ENCODE measurements around the gene RAPGEFL1. TPM values are rescaled to one million over a fixed set of nuclear protein-coding genes. Genes with fewer than 3 reads are reported as not detected.
"Not testable (repeated sequence)": the region's sequence is repeated elsewhere in the genome, so short reads cannot be mapped to it uniquely, and the experiment has no call there.

Gene RAPGEFL1
- total RNA-seq, 4 donors from 2014 or later: 1.5 to 5.4 (median 2.9) TPM

DNA sequence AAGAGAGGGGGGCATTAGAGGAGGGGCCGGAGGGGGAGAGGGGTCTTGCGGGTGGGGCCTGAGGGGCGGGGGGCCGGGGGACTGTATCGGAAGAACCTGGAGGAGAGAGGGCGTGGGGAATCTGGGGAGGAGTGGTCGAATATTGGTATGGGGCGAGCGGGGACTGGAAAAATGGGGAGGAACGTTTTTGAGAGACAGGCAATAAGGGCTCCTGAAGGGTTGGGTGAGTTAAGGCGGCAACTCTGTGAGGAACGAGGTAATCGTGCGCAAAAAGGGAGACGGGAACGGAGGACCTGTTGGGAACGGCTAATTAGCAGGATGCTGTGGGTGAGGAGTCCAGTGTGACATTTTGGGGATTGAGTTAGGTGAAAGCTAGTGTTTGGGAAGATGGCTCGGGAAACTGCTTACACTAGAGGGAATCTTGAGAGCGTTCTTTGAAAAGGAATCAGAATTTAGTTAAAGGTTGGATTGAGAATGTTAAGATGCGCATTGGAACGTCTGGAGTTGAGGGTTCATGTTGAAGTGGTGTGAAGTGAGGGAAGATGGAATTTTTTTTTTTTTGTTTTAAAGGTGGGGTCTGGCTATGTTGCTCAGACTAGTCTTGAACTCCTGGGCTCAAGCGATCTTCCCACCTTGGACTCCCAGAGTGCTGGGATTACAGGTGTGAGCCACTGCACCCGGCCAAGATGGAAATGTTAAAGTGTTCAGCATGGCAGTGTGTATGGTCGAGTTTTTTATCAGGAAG is 42.5 kb downstream of the RAPGEFL1 start:
- no peak for DNase-seq (ENCODE audit: extremely low spot score)
- Histone ChIP-seq H3K4me3 (peak overlapping the region; percentile 73 to 97 (median 78)), H3K9me3 (no peaks in the 10 kb centered on the region), H3K27ac (replicated peaks in 1 of 4) (peak overlapping the region; percentile 93 to 97 (median 94)), H3K4me1 (peaks cover 4 to 35% (median 34%) of the 10 kb centered on the region in 4 donors), H3K36me3 (no peaks in the 10 kb centered on the region), H3K27me3 (no peaks in the 10 kb centered on the region)
- TF ChIP-seq CTCF (IDR thresholded peaks at IDR 0.05) (no peak), POLR2AphosphoS5 (IDR thresholded peaks at IDR 0.05) (no peak), EP300 (IDR thresholded peaks at IDR 0.05) (no peak), POLR2A (IDR thresholded peaks at IDR 0.05; ENCODE audit: low read depth) (no peak)
- intact Hi-C loops (cut with DNase I): no loop called here
- 2% methylated on average over 24 of the region's 24 CpGs for WGBS

- DNase-seq (ENCODE audit: extremely low spot score): no peak
- Histone ChIP-seq H3K36me3 (peaks cover 0 to 11% (median 5%) of the 10 kb centered on the region in 4 donors), H3K4me3 (no peak overlapping the region), H3K27ac (replicated peaks in 1 of 4) (peak overlapping the region; percentile 1 to 42 (median 34)), H3K4me1 (peaks cover 16 to 46% (median 43%) of the 10 kb centered on the region in 4 donors), H3K27me3 (no peaks in the 10 kb centered on the region), H3K9me3 (no peaks in the 10 kb centered on the region)
- 56% methylated on average over 5 of the region's 5 CpGs for WGBS
- intact Hi-C loops (cut with DNase I): no loop called here
- no peak for TF ChIP-seq EP300 (IDR thresholded peaks at IDR 0.05)
- no peak for TF ChIP-seq POLR2AphosphoS5 (IDR thresholded peaks at IDR 0.05)
- TF ChIP-seq POLR2A (IDR thresholded peaks at IDR 0.05; ENCODE audit: low read depth): no peak
- no peak for TF ChIP-seq CTCF (IDR thresholded peaks at IDR 0.05)
Observed at GRCh38 chr17:40224718-40225550, 47.7 kb downstream of the RAPGEFL1 start.

- H3K27ac ChIP-seq (replicated peaks in 1 of 4); DNase-seq (ENCODE audit: extremely low spot score); H3K9me3 ChIP-seq; H3K27me3 ChIP-seq; intact Hi-C loops (cut with DNase I); H3K4me3 ChIP-seq: not testable (repeated sequence)
- Histone ChIP-seq H3K36me3 (peaks cover 9 to 30% (median 24%) of the 10 kb centered on the region in 4 donors), H3K4me1 (peaks cover 13 to 34% (median 25%) of the 10 kb centered on the region in 4 donors)
- WGBS: 97% methylated on average over 13 of the region's 14 CpGs
Observed at GRCh38 chr17:40229146-40229545, 51.9 kb downstream of the RAPGEFL1 start.

- no peak for DNase-seq (ENCODE audit: extremely low spot score)
- peaks cover 3 to 19% (median 9%) of the 10 kb centered on the region in 4 donors for H3K4me1 ChIP-seq
- WGBS: 84% methylated on average over 3 of the region's 3 CpGs
- H3K9me3 ChIP-seq: no peaks in the 10 kb centered on the region
- peaks cover 10 to 39% (median 31%) of the 10 kb centered on the region in 4 donors for H3K36me3 ChIP-seq
- H3K27ac ChIP-seq (replicated peaks in 1 of 4): no peak overlapping the region
- no peak overlapping the region for H3K4me3 ChIP-seq
- H3K27me3 ChIP-seq: no peaks in the 10 kb centered on the region
- intact Hi-C loops (cut with DNase I): loop anchor here (5.0 kb wide), 1 partner anchor 38 kb away; no protein-coding TSS in a partner anchor
- TF ChIP-seq POLR2A (IDR thresholded peaks at IDR 0.05; ENCODE audit: low read depth): no peak
- TF ChIP-seq CTCF (IDR thresholded peaks at IDR 0.05): no peak
- TF ChIP-seq EP300 (IDR thresholded peaks at IDR 0.05): no peak
- no peak for TF ChIP-seq POLR2AphosphoS5 (IDR thresholded peaks at IDR 0.05)
Observed at GRCh38 chr17:40230670-40231069, 53.4 kb downstream of the RAPGEFL1 start.

DNA sequence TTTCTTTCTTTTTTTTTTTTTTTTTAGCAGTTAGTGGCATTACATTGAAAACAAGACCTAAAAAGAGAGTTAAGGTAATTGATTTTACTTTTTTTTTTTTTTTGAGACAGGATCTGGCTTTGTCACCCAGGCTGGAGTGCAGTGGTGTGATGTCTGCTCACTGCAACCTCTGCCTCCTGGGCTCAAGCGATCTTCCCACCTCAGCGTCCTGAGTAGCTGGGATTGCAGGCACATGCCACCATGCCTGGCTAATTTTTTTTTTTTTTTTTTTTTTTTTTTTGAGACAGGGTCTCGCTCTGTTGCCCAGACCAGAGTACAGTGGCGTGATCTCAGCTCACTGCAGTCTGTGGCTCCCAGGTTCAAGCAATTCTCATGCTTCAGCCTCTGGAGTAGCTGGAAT is 54.7 kb downstream of the RAPGEFL1 start:
- WGBS: 96% methylated on average over 4 of the region's 4 CpGs
- DNase-seq (ENCODE audit: extremely low spot score): not testable (repeated sequence)

More for the DNA sequence above, 54.7 kb downstream of the RAPGEFL1 start:
- H3K27me3 ChIP-seq; H3K4me3 ChIP-seq; H3K9me3 ChIP-seq; H3K27ac ChIP-seq (replicated peaks in 1 of 4): not testable (repeated sequence)
- Histone ChIP-seq H3K36me3 (peaks cover 10 to 37% (median 32%) of the 10 kb centered on the region in 4 donors), H3K4me1 (peaks cover 0 to 12% (median 0%) of the 10 kb centered on the region in 4 donors)
- intact Hi-C loops (cut with DNase I): loop anchor here (5.0 kb wide), 1 partner anchor 40 kb away; no protein-coding TSS in a partner anchor
